Activated naive CD4-positive, alpha-beta T cell treated with Interleukin-2 at 50 U/mL for 16 hours (primary cell): ENCODE results near the gene CD8B2.
"Not testable (repeated sequence)": the region's sequence is repeated elsewhere in the genome, so short reads cannot be mapped to it uniquely, and the experiment has no call there.

ENCODE experiments used
- DNase-seq: peaks from one replicate; pipeline ENCODE4 v3.0.0-alpha.2; 2020

Gene CD8B2

GRCh38 chr2:106553321-106553720 lies 66.2 kb downstream of the CD8B2 start:
- no peak for DNase-seq

- no peak for DNase-seq
Measured at GRCh38 chr2:106554411-106554810, 67.2 kb downstream of the CD8B2 start.

- no peak for DNase-seq
Measured at GRCh38 chr2:106555053-106555452, 67.9 kb downstream of the CD8B2 start.

- not testable (repeated sequence) for DNase-seq
Measured at GRCh38 chr2:106559786-106560185, 72.6 kb downstream of the CD8B2 start.

GRCh38 chr2:106560773-106561172 lies 73.6 kb downstream of the CD8B2 start:
- no peak for DNase-seq

GRCh38 chr2:106561356-106561755 lies 74.2 kb downstream of the CD8B2 start:
- no peak for DNase-seq

GRCh38 chr2:106561803-106562202 lies 74.6 kb downstream of the CD8B2 start:
- DNase-seq = no peak

- DNase-seq = no peak
Measured at GRCh38 chr2:106562268-106563186, 75.4 kb downstream of the CD8B2 start.

- DNase-seq = no peak
Measured at GRCh38 chr2:106563195-106563594, 76.0 kb downstream of the CD8B2 start.

GRCh38 chr2:106565599-106565998 lies 78.4 kb downstream of the CD8B2 start:
- DNase-seq = no peak

GRCh38 chr2:106566050-106566449 lies 78.9 kb downstream of the CD8B2 start:
- no peak for DNase-seq

GRCh38 chr2:106566484-106566883 lies 79.3 kb downstream of the CD8B2 start:
- DNase-seq = not testable (repeated sequence)

- no peak for DNase-seq
Measured at GRCh38 chr2:106570316-106570715, 83.2 kb downstream of the CD8B2 start.
